A549 (cell line): ENCODE data around the gene SMG1. TPM values are rescaled to one million over a fixed set of nuclear protein-coding genes. Genes with fewer than 3 reads are reported as not detected.

ENCODE experiments used
- polyA plus RNA-seq, 4 experiments: library from polyadenylated mRNA; depleted of rRNA in 3 of 4; stranded (reverse); fragments of >200 nt; fragmentation: RNase III in 1 of 4; extraction: RNeasy Plus Mini Kit Qiagen cat#74134 plus additional on column Dnase treatment in 1 of 4; gene quantifications; 2 replicates in 3 of 4; 3 replicates in 1 of 4; pipeline ENCODE4 v1.2.3, GENCODE V29; 2011 to 2017

The SMG1 gene
- polyA plus RNA-seq, 2 of the 4 experiments (the other 2 are of a cell fraction), result 15.7 to 63.8 TPM

Other genes with a start within 250 kb of the SMG1 start
- gene RPS15A, start 136.1 kb downstream of the SMG1 start, polyA plus RNA-seq (2011; rRNA removed), result 4,362 and 5,012 TPM in 2 replicates
- 1,817 to 2,035 TPM (median 1,908 TPM) in 3 replicates for gene RPS15A, start 136.1 kb downstream of the SMG1 start, polyA plus RNA-seq (2017; fragmentation: RNase III; extraction: RNeasy Plus Mini Kit Qiagen cat#74134 plus additional on column Dnase treatment)
- gene ARL6IP1, start 124.9 kb downstream of the SMG1 start, polyA plus RNA-seq (2011; rRNA removed), result 403 and 479 TPM in 2 replicates
- 435 to 459 TPM (median 456 TPM) in 3 replicates for gene ARL6IP1, start 124.9 kb downstream of the SMG1 start, polyA plus RNA-seq (2017; fragmentation: RNase III; extraction: RNeasy Plus Mini Kit Qiagen cat#74134 plus additional on column Dnase treatment)
- gene TMC7, start 57.5 kb upstream of the SMG1 start, polyA plus RNA-seq (2011; rRNA removed), result 9.4 and 15.0 TPM in 2 replicates
- 5.4 to 7.5 TPM (median 7.0 TPM) in 3 replicates for gene TMC7, start 57.5 kb upstream of the SMG1 start, polyA plus RNA-seq (2017; fragmentation: RNase III; extraction: RNeasy Plus Mini Kit Qiagen cat#74134 plus additional on column Dnase treatment)
- 17.9 and 23.8 TPM in 2 replicates for gene COQ7, start 141.2 kb upstream of the SMG1 start, polyA plus RNA-seq (2011; rRNA removed)
- 15.9 to 18.5 TPM (median 16.3 TPM) in 3 replicates for gene COQ7, start 141.2 kb upstream of the SMG1 start, polyA plus RNA-seq (2017; fragmentation: RNase III; extraction: RNeasy Plus Mini Kit Qiagen cat#74134 plus additional on column Dnase treatment)
- gene ITPRIPL2, start 187.6 kb upstream of the SMG1 start, polyA plus RNA-seq (2011; rRNA removed), result 17.5 and 18.3 TPM in 2 replicates
- gene ITPRIPL2, start 187.6 kb upstream of the SMG1 start, polyA plus RNA-seq (2017; fragmentation: RNase III; extraction: RNeasy Plus Mini Kit Qiagen cat#74134 plus additional on column Dnase treatment), result 14.7 to 16.3 TPM (median 15.5 TPM) in 3 replicates
- gene SYT17, start 241.8 kb upstream of the SMG1 start, polyA plus RNA-seq (2011; rRNA removed), result 18.7 and 28.1 TPM in 2 replicates
- gene SYT17, start 241.8 kb upstream of the SMG1 start, polyA plus RNA-seq (2017; fragmentation: RNase III; extraction: RNeasy Plus Mini Kit Qiagen cat#74134 plus additional on column Dnase treatment), result 8.3 to 10.7 TPM (median 9.8 TPM) in 3 replicates